OCI-LY1 (cell line): ENCODE data around the gene VWA3A.

Experiments used
- H2AFZ ChIP-seq: fragments of 200-600 bp; sonication (generic), shearing (Covaris generic); 2 replicates; pipeline ENCODE4 v1.6.0; 2014; ENCODE audit warnings: antibody characterized with exemption, mild to moderate bottlenecking, low read length
- H3F3A ChIP-seq: fragments of 200-600 bp; sonication (generic), shearing (Covaris generic); 2 replicates; pipeline ENCODE4 v1.6.0; 2014; ENCODE audit warnings: mild to moderate bottlenecking, antibody characterized with exemption, low read length, moderate library complexity; ENCODE audit not compliant: insufficient read depth
- H3K27ac ChIP-seq: fragments of 200-600 bp; sonication (generic); 2 replicates; pipeline ENCODE4 v1.5.1; 2014; ENCODE audit warnings: low read length, mixed run types, mild to moderate bottlenecking, low read depth; ENCODE audit not compliant: poor library complexity, severe bottlenecking
- H3K27me3 ChIP-seq: fragments of 200-600 bp; sonication (generic); 2 replicates; pipeline ENCODE4 v1.6.0; 2014; ENCODE audit warnings: antibody characterized with exemption, mild to moderate bottlenecking, low read length, moderate library complexity; ENCODE audit not compliant: insufficient read depth
- H3K36me3 ChIP-seq: fragments of 200-600 bp; sonication (generic); 2 replicates; pipeline ENCODE4 v1.6.1; 2014; ENCODE audit warnings: mild to moderate bottlenecking, antibody characterized with exemption, low read length, moderate library complexity, mixed read lengths; ENCODE audit not compliant: insufficient read depth
- H3K4me1 ChIP-seq: fragments of 200-600 bp; sonication (generic); 2 replicates; pipeline ENCODE4 v1.5.1; 2014; ENCODE audit warnings: mild to moderate bottlenecking, low read length, moderate library complexity; ENCODE audit not compliant: insufficient read depth, severe bottlenecking
- H3K4me2 ChIP-seq: fragments of 200-600 bp; sonication (generic), shearing (Covaris generic); 2 replicates; pipeline ENCODE4 v1.6.1; 2014; ENCODE audit warnings: low read length
- H3K4me3 ChIP-seq: fragments of 200-600 bp; sonication (generic); 2 replicates; pipeline ENCODE4 v1.5.1; 2014; ENCODE audit warnings: low read length, low read depth, mild to moderate bottlenecking, mixed read lengths; ENCODE audit not compliant: poor library complexity, severe bottlenecking
- H3K79me2 ChIP-seq: fragments of 200-600 bp; shearing (Covaris generic); 2 replicates; pipeline ENCODE4 v1.6.1; 2016; ENCODE audit warnings: mixed run types, low read length, mixed read lengths; ENCODE audit not compliant: insufficient read depth
- H3K9ac ChIP-seq: fragments of 200-600 bp; sonication (generic), shearing (Covaris generic); 2 replicates; pipeline ENCODE4 v1.6.1; 2014; ENCODE audit warnings: mild to moderate bottlenecking, low read length, mixed read lengths
- H3K9me2 ChIP-seq: fragments of 200-600 bp; sonication (generic), shearing (Covaris generic); 2 replicates; pipeline ENCODE4 v1.6.1; 2014; ENCODE audit warnings: low read depth, mild to moderate bottlenecking, low read length, mixed read lengths
- H3K9me3 ChIP-seq: fragments of 200-600 bp; shearing (Covaris generic); 2 replicates; pipeline ENCODE4 v1.6.1; 2014; ENCODE audit warnings: low read length, mixed read lengths
- H4K20me1 ChIP-seq: fragments of 200-600 bp; sonication (generic), shearing (Covaris generic); 2 replicates; pipeline ENCODE4 v1.6.0; 2016; ENCODE audit warnings: mild to moderate bottlenecking, low read length; ENCODE audit not compliant: insufficient read depth
- EZH2 ChIP-seq: fragments of 200-600 bp; sonication (generic), shearing (Covaris generic); IDR thresholded peaks from 2 replicates; pipeline ENCODE4 v1.8.0; 2017; ENCODE audit warnings: borderline replicate concordance, mixed run types, mild to moderate bottlenecking, antibody characterized with exemption, low read length, moderate library complexity, mixed read lengths
- TF ChIP-seq, protein P1 (sequence below): fragments of 200-600 bp; sonication (generic), shearing (Covaris generic); IDR thresholded peaks from 2 replicates; pipeline ENCODE4 v1.5.1; 2017; ENCODE audit warnings: mild to moderate bottlenecking, antibody characterized with exemption, low read length, moderate library complexity, mixed read lengths

VWA3A gene

DNA sequence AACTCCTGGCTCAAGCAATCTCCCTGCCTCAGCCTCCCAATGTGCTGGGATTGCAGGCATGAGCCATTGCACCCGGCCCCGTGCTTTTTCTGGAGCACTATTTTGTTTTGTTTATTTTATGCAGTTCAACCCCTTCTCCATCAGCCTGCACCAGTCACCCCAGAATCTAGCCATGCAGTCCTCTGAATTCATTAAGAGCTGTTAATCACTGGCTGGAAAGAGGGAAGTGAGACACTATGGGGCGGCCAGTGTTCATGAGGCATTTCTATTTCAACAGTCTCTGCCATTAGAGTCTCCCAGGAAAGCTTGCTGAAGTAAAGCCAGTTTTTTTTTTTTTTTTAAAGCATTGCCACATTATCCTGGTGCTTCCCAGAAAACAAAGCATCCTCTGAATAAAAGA lies 1.7 kb downstream of the VWA3A start:
- H3K27ac ChIP-seq = no peak overlapping the region
- H4K20me1 ChIP-seq = no peaks in the 10 kb centered on the region
- no peak overlapping the region for H3K9ac ChIP-seq
- H3K4me1 ChIP-seq = peaks cover 6% of the 10 kb centered on the region
- H3K36me3 ChIP-seq = no peaks in the 10 kb centered on the region
- H3K27me3 ChIP-seq = no peaks in the 10 kb centered on the region
- TF ChIP-seq, protein P1, sequence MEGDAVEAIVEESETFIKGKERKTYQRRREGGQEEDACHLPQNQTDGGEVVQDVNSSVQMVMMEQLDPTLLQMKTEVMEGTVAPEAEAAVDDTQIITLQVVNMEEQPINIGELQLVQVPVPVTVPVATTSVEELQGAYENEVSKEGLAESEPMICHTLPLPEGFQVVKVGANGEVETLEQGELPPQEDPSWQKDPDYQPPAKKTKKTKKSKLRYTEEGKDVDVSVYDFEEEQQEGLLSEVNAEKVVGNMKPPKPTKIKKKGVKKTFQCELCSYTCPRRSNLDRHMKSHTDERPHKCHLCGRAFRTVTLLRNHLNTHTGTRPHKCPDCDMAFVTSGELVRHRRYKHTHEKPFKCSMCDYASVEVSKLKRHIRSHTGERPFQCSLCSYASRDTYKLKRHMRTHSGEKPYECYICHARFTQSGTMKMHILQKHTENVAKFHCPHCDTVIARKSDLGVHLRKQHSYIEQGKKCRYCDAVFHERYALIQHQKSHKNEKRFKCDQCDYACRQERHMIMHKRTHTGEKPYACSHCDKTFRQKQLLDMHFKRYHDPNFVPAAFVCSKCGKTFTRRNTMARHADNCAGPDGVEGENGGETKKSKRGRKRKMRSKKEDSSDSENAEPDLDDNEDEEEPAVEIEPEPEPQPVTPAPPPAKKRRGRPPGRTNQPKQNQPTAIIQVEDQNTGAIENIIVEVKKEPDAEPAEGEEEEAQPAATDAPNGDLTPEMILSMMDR = no peak
- TF ChIP-seq EZH2 = no peak
- H3K4me3 ChIP-seq = no peak overlapping the region
- H3K9me2 ChIP-seq = no peaks in the 10 kb centered on the region
- no peak overlapping the region for H3K4me2 ChIP-seq
- no peaks in the 10 kb centered on the region for H3K9me3 ChIP-seq
- no peaks in the 10 kb centered on the region for H3K79me2 ChIP-seq
- H2AFZ ChIP-seq = no peak overlapping the region
- H3F3A ChIP-seq = no peaks in the 10 kb centered on the region

DNA sequence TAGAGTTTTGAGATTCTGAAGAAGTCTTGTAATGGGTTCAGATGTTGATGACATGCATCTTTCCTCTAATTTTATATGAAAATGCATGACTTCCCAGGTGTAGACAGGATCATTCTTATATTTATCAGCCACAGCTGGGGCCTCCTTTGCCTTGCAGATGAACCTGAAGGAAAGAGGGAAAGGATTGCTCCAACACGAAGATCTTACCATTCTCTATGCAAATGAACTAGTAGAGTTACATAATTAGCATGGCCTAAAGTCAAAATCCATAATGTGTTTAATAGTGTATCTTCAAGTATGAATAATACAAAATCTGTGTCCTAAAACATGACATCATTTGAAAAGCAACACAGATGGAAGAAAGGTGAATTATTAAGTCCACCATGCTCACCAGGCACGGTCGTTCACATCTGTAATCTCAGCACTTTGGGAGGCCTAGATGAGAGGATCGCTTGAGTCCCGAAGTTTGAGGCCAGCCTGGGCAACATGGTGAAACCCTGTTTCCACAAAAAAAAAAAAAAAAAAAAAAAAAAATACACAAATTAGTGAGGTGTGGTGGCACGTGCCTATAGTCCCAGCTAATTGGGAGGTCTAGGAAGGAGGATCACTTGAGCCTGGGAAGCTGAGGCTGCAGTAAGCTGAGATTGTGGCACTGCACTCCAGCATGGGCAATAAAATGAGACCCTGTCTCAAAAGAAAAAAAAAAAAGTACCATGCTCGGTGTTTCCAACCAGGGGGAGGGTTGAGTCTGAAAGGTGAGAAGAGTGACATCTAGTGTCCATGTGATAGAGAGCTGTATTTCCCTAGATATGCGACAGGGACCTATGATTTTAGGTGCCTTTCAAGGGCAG lies 6.3 kb downstream of the VWA3A start:
- H4K20me1 ChIP-seq = no peaks in the 10 kb centered on the region
- no peaks in the 10 kb centered on the region for H3K79me2 ChIP-seq
- no peaks in the 10 kb centered on the region for H3K36me3 ChIP-seq
- H2AFZ ChIP-seq = no peak overlapping the region
- no peaks in the 10 kb centered on the region for H3F3A ChIP-seq
- peak overlapping the region; percentile 46; the same call in 1 of the 2 replicates for H3K4me2 ChIP-seq
- TF ChIP-seq EZH2 = no peak
- TF ChIP-seq, protein P1 = peak; percentile 81
- no peaks in the 10 kb centered on the region for H3K27me3 ChIP-seq
- no peaks in the 10 kb centered on the region for H3K9me2 ChIP-seq
- no peak overlapping the region for H3K4me3 ChIP-seq
- no peak overlapping the region for H3K27ac ChIP-seq
- peaks cover 6% of the 10 kb centered on the region for H3K4me1 ChIP-seq
- no peaks in the 10 kb centered on the region for H3K9me3 ChIP-seq
- H3K9ac ChIP-seq = no peak overlapping the region

DNA sequence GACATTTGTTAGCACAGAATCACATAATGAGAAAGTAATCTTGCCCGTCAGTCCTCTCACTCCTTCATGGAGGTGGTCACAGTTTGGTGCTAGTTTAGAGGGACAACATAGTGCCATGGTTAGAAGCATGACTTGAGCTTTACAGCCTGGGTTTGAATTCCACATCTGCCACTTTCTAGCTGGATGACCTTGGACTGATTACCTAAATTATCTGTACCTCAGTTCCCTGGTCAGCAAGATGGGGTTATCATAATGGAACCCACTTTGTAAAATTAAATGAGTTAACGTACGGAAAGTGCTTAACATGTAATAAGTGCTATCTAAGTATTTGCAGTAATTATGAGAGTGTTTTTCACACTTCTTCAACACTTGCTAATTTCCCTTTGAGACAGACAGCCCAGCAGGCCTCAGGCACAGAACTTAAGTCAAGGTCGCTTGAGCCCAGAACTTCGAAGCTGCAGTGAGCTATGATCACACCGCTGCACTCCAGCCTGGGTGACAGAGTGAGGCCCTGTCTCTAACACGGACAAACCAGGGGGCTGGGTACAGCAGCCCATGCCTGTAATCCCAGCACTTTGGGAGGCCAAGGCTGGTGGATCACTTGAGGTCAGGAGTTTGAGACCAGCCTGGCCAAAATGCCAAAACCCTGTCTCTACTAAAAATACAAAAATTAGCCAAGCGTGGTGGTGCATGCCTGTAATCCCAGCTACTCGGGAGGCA lies 7.1 kb downstream of the VWA3A start:
- no peaks in the 10 kb centered on the region for H3K36me3 ChIP-seq
- no peaks in the 10 kb centered on the region for H4K20me1 ChIP-seq
- peaks cover 6% of the 10 kb centered on the region for H3K4me1 ChIP-seq
- H3K9ac ChIP-seq = no peak overlapping the region
- H3K79me2 ChIP-seq = no peaks in the 10 kb centered on the region
- no peaks in the 10 kb centered on the region for H3K27me3 ChIP-seq
- H3K9me2 ChIP-seq = no peaks in the 10 kb centered on the region
- no peak overlapping the region for H3K27ac ChIP-seq
- H2AFZ ChIP-seq = no peak overlapping the region
- H3K4me2 ChIP-seq = peak overlapping the region; percentile 46; the same call in 1 of the 2 replicates
- no peak for TF ChIP-seq EZH2
- TF ChIP-seq, protein P1 = no peak
- no peaks in the 10 kb centered on the region for H3K9me3 ChIP-seq
- H3F3A ChIP-seq = no peaks in the 10 kb centered on the region
- no peak overlapping the region for H3K4me3 ChIP-seq
